Measurements from ENCODE around the gene SEMA4A. TPM values are rescaled to one million over a fixed set of nuclear protein-coding genes. Genes with fewer than 3 reads are reported as not detected.
"Not testable (repeated sequence)": the region's sequence is repeated elsewhere in the genome, so short reads cannot be mapped to it uniquely, and the experiment has no call there.

The SEMA4A gene
- total RNA-seq, 1 donor = 15.1 TPM

- DNase-seq (ENCODE audit: low read depth in 2 of 3, low spot score in 2 of 3) = no peak
These were observed 2.5 kb downstream of the SEMA4A start for GRCh38 chr1:156155756-156156510.

- no peak for DNase-seq (ENCODE audit: low read depth in 2 of 3, low spot score in 2 of 3)
These were observed 4.1 kb downstream of the SEMA4A start for GRCh38 chr1:156157506-156157905.

- DNase-seq (ENCODE audit: low read depth in 2 of 3, low spot score in 2 of 3) = no peak
These were observed 4.6 kb downstream of the SEMA4A start for GRCh38 chr1:156157966-156158365.

GRCh38 chr1:156160000-156160742, 6.8 kb downstream of the SEMA4A start:
- no peak for DNase-seq (ENCODE audit: low read depth in 2 of 3, low spot score in 2 of 3)

- DNase-seq (ENCODE audit: low read depth in 2 of 3, low spot score in 2 of 3) = peak in 2 of 3 donors; percentile 77 to 86
These were observed 7.4 kb downstream of the SEMA4A start for GRCh38 chr1:156160743-156161171.

- DNase-seq (ENCODE audit: low read depth in 2 of 3, low spot score in 2 of 3) = no peak
These were observed 9.1 kb downstream of the SEMA4A start for GRCh38 chr1:156162430-156163037.

- no peak for DNase-seq (ENCODE audit: low read depth in 2 of 3, low spot score in 2 of 3)
These were observed 10.3 kb downstream of the SEMA4A start for GRCh38 chr1:156163712-156164111.

GRCh38 chr1:156164125-156164831, 10.9 kb downstream of the SEMA4A start:
- DNase-seq (ENCODE audit: low read depth in 2 of 3, low spot score in 2 of 3) = no peak

- no peak for DNase-seq (ENCODE audit: low read depth in 2 of 3, low spot score in 2 of 3)
These were observed 11.7 kb downstream of the SEMA4A start for GRCh38 chr1:156165083-156165482.

- no peak for DNase-seq (ENCODE audit: low read depth in 2 of 3, low spot score in 2 of 3)
These were observed 14.2 kb downstream of the SEMA4A start for GRCh38 chr1:156167536-156167935.

- DNase-seq (ENCODE audit: low read depth in 2 of 3, low spot score in 2 of 3) = no peak
These were observed 19.5 kb downstream of the SEMA4A start for GRCh38 chr1:156172696-156173470.

- no peak for DNase-seq (ENCODE audit: low read depth in 2 of 3, low spot score in 2 of 3)
These were observed 23.3 kb downstream of the SEMA4A start for GRCh38 chr1:156176610-156177210.

GRCh38 chr1:156177919-156178654, 24.7 kb downstream of the SEMA4A start:
- no peak for DNase-seq (ENCODE audit: low read depth in 2 of 3, low spot score in 2 of 3)

- no peak for DNase-seq (ENCODE audit: low read depth in 2 of 3, low spot score in 2 of 3)
These were observed 27.1 kb downstream of the SEMA4A start for GRCh38 chr1:156180471-156180870.

GRCh38 chr1:156181391-156181924, 28.1 kb downstream of the SEMA4A start:
- DNase-seq (ENCODE audit: low read depth in 2 of 3, low spot score in 2 of 3) = not testable (repeated sequence)

- not testable (repeated sequence) for DNase-seq (ENCODE audit: low read depth in 2 of 3, low spot score in 2 of 3)
These were observed 28.8 kb downstream of the SEMA4A start for GRCh38 chr1:156182010-156182779.

- DNase-seq (ENCODE audit: low read depth in 2 of 3, low spot score in 2 of 3) = not testable (repeated sequence)
These were observed 33.2 kb downstream of the SEMA4A start for GRCh38 chr1:156186347-156187177.

Data from hematopoietic multipotent progenitor cell (in vitro differentiated cells).